ENCODE data around the gene PRKCZ. TPM values are rescaled to one million over a fixed set of nuclear protein-coding genes. Genes with fewer than 3 reads are reported as not detected.

Gene PRKCZ
- polyA plus RNA-seq, 1 of the 3 experiments (the other 2 are of a cell fraction) = 24.2 TPM

GRCh38 chr1:2014181-2014580, 36.0 kb upstream of the PRKCZ start:
- Histone ChIP-seq H3K9me2 (no peaks in the 10 kb centered on the region), H2AFZ (ENCODE audit: low read depth) (no peak overlapping the region), H3K79me2 (ENCODE audit: insufficient read depth) (no peaks in the 10 kb centered on the region), H3K9ac (no peak overlapping the region), H3K27me3 (ENCODE audit: insufficient read depth) (0 out of 2 replicates have a peak, but pooled peaks cover 12% of the 10 kb centered on the region), H3K9me3 (no peaks in the 10 kb centered on the region), H3F3A (replicated peaks; ENCODE audit: insufficient read depth) (no peaks in the 10 kb centered on the region), H3K4me3 (ENCODE audit: low read depth in 2 of 2, low read length in 1 of 2) (no peak overlapping the region), H3K4me1 (ENCODE audit: control insufficient read depth in 1 of 2, insufficient read depth in 2 of 2, low read depth in 1 of 2, low read length in 1 of 2) (no peaks in the 10 kb centered on the region; a peak in 1 of 4 replicates), H3K27ac (ENCODE audit: low read depth in 2 of 2, low read length in 1 of 2) (no peak overlapping the region), H3K36me3 (replicated peaks in 1 of 2; ENCODE audit: control insufficient read depth in 1 of 2, insufficient read depth in 2 of 2, low read length in 1 of 2) (no peaks in the 10 kb centered on the region), H3K4me2 (no peak overlapping the region), H4K20me1 (ENCODE audit: insufficient read depth) (no peaks in the 10 kb centered on the region)
- WGBS (ENCODE audit: low lambda C conversion rate) = 69% methylated on average over 14 of the region's 15 CpGs
- ChIA-PET CTCF (interaction anchor here (1.3 to 3.1 kb wide), 3 partner anchors 12 to 54 kb away, joined by 3 to 12 read pairs (median 8); no protein-coding TSS in a partner anchor), POLR2A (no interaction called here)
- DNase-seq = no peak
- TF ChIP-seq, protein P1, sequence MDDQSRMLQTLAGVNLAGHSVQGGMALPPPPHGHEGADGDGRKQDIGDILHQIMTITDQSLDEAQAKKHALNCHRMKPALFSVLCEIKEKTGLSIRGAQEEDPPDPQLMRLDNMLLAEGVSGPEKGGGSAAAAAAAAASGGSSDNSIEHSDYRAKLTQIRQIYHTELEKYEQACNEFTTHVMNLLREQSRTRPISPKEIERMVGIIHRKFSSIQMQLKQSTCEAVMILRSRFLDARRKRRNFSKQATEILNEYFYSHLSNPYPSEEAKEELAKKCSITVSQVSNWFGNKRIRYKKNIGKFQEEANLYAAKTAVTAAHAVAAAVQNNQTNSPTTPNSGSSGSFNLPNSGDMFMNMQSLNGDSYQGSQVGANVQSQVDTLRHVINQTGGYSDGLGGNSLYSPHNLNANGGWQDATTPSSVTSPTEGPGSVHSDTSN (IDR thresholded peaks at IDR 0.05) = no peak
- TF ChIP-seq EP300 (IDR thresholded peaks at IDR 0.05; ENCODE audit: borderline replicate concordance in 1 of 2, low read depth in 1 of 2, low read length in 1 of 2) (no peak), TAF1 (IDR thresholded peaks at IDR 0.05; ENCODE audit: borderline replicate concordance, low read depth, low read length) (no peak), TEAD4 (IDR thresholded peaks at IDR 0.05; ENCODE audit: borderline replicate concordance, insufficient read depth) (no peak), FOXM1 (IDR thresholded peaks at IDR 0.05; ENCODE audit: low read depth) (no peak), CTCF (IDR thresholded peaks at IDR 0.05) (no peak), SIN3A (IDR thresholded peaks at IDR 0.05; ENCODE audit: borderline replicate concordance, low read depth, low read length) (no peak), CHD2 (IDR thresholded peaks at IDR 0.05; ENCODE audit: low read length, partially characterized antibody) (no peak), RFX5 (IDR thresholded peaks at IDR 0.05; ENCODE audit: low read length) (no peak), MAX (IDR thresholded peaks at IDR 0.05; ENCODE audit: low read depth) (no peak), USF1 (IDR thresholded peaks at IDR 0.05; ENCODE audit: borderline replicate concordance, low read depth) (no peak)
- TF ChIP-seq, protein P2, sequence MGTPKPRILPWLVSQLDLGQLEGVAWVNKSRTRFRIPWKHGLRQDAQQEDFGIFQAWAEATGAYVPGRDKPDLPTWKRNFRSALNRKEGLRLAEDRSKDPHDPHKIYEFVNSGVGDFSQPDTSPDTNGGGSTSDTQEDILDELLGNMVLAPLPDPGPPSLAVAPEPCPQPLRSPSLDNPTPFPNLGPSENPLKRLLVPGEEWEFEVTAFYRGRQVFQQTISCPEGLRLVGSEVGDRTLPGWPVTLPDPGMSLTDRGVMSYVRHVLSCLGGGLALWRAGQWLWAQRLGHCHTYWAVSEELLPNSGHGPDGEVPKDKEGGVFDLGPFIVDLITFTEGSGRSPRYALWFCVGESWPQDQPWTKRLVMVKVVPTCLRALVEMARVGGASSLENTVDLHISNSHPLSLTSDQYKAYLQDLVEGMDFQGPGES (IDR thresholded peaks at IDR 0.05; ENCODE audit: low read depth, low read length) = no peak
- TF ChIP-seq, protein P3, sequence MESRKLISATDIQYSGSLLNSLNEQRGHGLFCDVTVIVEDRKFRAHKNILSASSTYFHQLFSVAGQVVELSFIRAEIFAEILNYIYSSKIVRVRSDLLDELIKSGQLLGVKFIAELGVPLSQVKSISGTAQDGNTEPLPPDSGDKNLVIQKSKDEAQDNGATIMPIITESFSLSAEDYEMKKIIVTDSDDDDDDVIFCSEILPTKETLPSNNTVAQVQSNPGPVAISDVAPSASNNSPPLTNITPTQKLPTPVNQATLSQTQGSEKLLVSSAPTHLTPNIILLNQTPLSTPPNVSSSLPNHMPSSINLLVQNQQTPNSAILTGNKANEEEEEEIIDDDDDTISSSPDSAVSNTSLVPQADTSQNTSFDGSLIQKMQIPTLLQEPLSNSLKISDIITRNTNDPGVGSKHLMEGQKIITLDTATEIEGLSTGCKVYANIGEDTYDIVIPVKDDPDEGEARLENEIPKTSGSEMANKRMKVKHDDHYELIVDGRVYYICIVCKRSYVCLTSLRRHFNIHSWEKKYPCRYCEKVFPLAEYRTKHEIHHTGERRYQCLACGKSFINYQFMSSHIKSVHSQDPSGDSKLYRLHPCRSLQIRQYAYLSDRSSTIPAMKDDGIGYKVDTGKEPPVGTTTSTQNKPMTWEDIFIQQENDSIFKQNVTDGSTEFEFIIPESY (IDR thresholded peaks at IDR 0.05; ENCODE audit: borderline replicate concordance, low read depth) = no peak

Data from SK-N-SH (cell line).